ENCODE results near the gene ALKAL2. TPM values are rescaled to one million over a fixed set of nuclear protein-coding genes. Genes with fewer than 3 reads are reported as not detected.
A peak's percentile ranks its signal among the peaks of the same experiment; 100 is the strongest.

Gene ALKAL2
- total RNA-seq, 1 experiment from 2014 or later: 3.5 TPM

DNA sequence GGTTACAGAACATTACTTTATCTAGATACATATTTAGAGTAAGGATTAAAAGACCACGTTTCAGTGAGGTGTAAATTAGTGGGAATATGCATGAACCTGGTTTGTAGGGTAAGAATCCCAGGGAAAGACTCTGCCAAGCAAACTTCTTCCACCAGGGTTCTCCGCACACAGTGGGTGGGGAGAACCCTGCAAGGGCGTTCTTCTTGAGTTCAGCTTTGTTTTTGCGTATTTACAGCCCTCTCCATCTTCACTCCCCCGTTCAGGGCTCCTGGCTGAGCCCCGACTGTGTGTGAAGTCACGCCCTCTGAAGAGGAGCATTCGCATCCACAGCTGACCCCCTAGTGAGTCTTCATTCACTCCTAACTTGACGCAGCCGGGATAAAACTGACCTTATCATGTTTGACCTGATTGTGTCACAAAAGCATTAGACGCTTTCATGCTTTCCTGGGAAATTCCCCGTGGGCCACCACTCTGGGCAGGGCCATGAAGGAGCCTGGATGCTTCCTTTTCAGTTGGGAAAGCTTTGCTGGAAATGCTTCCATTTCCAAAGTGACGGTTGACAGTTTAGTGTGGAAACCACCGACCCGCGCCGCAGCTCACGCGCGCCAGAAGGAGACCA is 1.0 kb downstream of the ALKAL2 start (continued):
- TF ChIP-seq MXD4 (CRISPR knock-in tag; IDR thresholded peaks at IDR 0.05; ENCODE audit: borderline replicate concordance): no peak
- TF ChIP-seq PRRX2 (CRISPR knock-in tag; IDR thresholded peaks at IDR 0.05): no peak
- TF ChIP-seq FOXP1 (CRISPR knock-in tag; IDR thresholded peaks at IDR 0.05; ENCODE audit: borderline replicate concordance): no peak

- Mint-ChIP-seq H3K36me3 (peaks cover 15% of the 10 kb centered on the region), H3K4me3 (peak overlapping the region; percentile 41), H3K27me3 (ENCODE audit: low read depth) (peaks cover 43% of the 10 kb centered on the region), H3K9me3 (no peaks in the 10 kb centered on the region), H3K27ac (no peak overlapping the region), H3K4me1 (peaks cover 46% of the 10 kb centered on the region)
- ATAC-seq (no peak), DNase-seq (ENCODE audit: low spot score) (no peak)
- TF ChIP-seq GABPB1 (CRISPR knock-in tag; IDR thresholded peaks at IDR 0.05): no peak
- TF ChIP-seq IRF1 (CRISPR knock-in tag; IDR thresholded peaks at IDR 0.05): no peak
- ChIA-PET POLR2A (interaction anchor here (1.1 kb wide), 1 partner anchor 16 kb away, joined by 3 read pairs; no protein-coding TSS in a partner anchor), CTCF (interaction anchor here (1.0 to 2.7 kb wide), 6 partner anchors 12 to 377 kb away, joined by 3 to 14 read pairs (median 4); no protein-coding TSS in a partner anchor)
These were observed 1.9 kb downstream of the ALKAL2 start for GRCh38 chr2:286035-286434.

DNA sequence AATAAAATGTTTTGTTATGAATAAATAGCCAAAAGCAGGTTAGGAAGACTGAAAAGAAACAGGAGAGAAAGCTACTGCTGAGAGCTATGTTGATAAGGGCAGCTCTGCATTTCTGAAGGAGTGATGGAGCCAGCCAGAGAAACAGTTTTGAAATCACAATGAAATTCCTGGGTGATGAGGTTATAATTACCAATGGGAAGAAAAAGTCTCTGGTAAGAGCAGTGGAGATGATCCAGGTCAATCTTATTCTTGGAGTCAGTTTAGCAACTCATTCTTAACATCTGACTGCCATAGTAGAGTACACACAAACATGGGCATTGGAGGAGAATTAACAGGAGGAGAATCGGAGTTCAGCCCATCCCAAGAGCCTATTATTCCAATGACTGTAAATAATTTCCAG is 2.4 kb downstream of the ALKAL2 start:
- peaks cover 18% of the 10 kb centered on the region for H3K36me3 Mint-ChIP-seq
- ATAC-seq (no peak), DNase-seq (ENCODE audit: low spot score) (no peak)
- ChIA-PET CTCF (interaction anchor here (1.0 to 2.7 kb wide), 6 partner anchors 11 to 377 kb away, joined by 3 to 14 read pairs (median 4); no protein-coding TSS in a partner anchor), POLR2A (no interaction called here)
- H3K27ac Mint-ChIP-seq: no peak overlapping the region
- no peaks in the 10 kb centered on the region for H3K9me3 Mint-ChIP-seq
- peak overlapping the region; percentile 41 for H3K4me3 Mint-ChIP-seq
- H3K27me3 Mint-ChIP-seq (ENCODE audit: low read depth): peaks cover 38% of the 10 kb centered on the region
- H3K4me1 Mint-ChIP-seq: peaks cover 46% of the 10 kb centered on the region
- TF ChIP-seq ELF4 (CRISPR knock-in tag; IDR thresholded peaks at IDR 0.05; ENCODE audit: low read depth): no peak
- no peak for TF ChIP-seq ETV6 (CRISPR knock-in tag; IDR thresholded peaks at IDR 0.05)
- TF ChIP-seq, protein P1, sequence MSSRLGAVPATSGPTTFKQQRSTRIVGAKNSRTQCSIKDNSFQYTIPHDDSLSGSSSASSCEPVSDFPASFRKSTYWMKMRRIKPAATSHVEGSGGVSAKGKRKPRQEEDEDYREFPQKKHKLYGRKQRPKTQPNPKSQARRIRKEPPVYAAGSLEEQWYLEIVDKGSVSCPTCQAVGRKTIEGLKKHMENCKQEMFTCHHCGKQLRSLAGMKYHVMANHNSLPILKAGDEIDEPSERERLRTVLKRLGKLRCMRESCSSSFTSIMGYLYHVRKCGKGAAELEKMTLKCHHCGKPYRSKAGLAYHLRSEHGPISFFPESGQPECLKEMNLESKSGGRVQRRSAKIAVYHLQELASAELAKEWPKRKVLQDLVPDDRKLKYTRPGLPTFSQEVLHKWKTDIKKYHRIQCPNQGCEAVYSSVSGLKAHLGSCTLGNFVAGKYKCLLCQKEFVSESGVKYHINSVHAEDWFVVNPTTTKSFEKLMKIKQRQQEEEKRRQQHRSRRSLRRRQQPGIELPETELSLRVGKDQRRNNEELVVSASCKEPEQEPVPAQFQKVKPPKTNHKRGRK (CRISPR knock-in tag; IDR thresholded peaks at IDR 0.05; ENCODE audit: borderline replicate concordance): no peak
- no peak for TF ChIP-seq ZNF423 (CRISPR knock-in tag; IDR thresholded peaks at IDR 0.05)
- TF ChIP-seq, protein P2, sequence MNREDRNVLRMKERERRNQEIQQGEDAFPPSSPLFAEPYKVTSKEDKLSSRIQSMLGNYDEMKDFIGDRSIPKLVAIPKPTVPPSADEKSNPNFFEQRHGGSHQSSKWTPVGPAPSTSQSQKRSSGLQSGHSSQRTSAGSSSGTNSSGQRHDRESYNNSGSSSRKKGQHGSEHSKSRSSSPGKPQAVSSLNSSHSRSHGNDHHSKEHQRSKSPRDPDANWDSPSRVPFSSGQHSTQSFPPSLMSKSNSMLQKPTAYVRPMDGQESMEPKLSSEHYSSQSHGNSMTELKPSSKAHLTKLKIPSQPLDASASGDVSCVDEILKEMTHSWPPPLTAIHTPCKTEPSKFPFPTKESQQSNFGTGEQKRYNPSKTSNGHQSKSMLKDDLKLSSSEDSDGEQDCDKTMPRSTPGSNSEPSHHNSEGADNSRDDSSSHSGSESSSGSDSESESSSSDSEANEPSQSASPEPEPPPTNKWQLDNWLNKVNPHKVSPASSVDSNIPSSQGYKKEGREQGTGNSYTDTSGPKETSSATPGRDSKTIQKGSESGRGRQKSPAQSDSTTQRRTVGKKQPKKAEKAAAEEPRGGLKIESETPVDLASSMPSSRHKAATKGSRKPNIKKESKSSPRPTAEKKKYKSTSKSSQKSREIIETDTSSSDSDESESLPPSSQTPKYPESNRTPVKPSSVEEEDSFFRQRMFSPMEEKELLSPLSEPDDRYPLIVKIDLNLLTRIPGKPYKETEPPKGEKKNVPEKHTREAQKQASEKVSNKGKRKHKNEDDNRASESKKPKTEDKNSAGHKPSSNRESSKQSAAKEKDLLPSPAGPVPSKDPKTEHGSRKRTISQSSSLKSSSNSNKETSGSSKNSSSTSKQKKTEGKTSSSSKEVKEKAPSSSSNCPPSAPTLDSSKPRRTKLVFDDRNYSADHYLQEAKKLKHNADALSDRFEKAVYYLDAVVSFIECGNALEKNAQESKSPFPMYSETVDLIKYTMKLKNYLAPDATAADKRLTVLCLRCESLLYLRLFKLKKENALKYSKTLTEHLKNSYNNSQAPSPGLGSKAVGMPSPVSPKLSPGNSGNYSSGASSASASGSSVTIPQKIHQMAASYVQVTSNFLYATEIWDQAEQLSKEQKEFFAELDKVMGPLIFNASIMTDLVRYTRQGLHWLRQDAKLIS (CRISPR knock-in tag; IDR thresholded peaks at IDR 0.05; ENCODE audit: borderline replicate concordance): no peak
- TF ChIP-seq TEAD4 (CRISPR knock-in tag; IDR thresholded peaks at IDR 0.05): no peak
- TF ChIP-seq SMAD4 (CRISPR knock-in tag; IDR thresholded peaks at IDR 0.05): no peak
- no peak for TF ChIP-seq ZMAT4 (CRISPR knock-in tag; IDR thresholded peaks at IDR 0.05)
- no peak for TF ChIP-seq STAT6 (CRISPR knock-in tag; conservative IDR thresholded peaks at IDR 0.05; ENCODE audit: low read depth)
- TF ChIP-seq, protein P3, sequence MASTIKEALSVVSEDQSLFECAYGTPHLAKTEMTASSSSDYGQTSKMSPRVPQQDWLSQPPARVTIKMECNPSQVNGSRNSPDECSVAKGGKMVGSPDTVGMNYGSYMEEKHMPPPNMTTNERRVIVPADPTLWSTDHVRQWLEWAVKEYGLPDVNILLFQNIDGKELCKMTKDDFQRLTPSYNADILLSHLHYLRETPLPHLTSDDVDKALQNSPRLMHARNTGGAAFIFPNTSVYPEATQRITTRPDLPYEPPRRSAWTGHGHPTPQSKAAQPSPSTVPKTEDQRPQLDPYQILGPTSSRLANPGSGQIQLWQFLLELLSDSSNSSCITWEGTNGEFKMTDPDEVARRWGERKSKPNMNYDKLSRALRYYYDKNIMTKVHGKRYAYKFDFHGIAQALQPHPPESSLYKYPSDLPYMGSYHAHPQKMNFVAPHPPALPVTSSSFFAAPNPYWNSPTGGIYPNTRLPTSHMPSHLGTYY (CRISPR knock-in tag; IDR thresholded peaks at IDR 0.05): no peak
- TF ChIP-seq USF2 (CRISPR knock-in tag; IDR thresholded peaks at IDR 0.05): no peak
- no peak for TF ChIP-seq EMX1 (CRISPR knock-in tag; IDR thresholded peaks at IDR 0.05)
- TF ChIP-seq ZNF121 (CRISPR knock-in tag; IDR thresholded peaks at IDR 0.05): no peak
- TF ChIP-seq MXD4 (CRISPR knock-in tag; IDR thresholded peaks at IDR 0.05; ENCODE audit: borderline replicate concordance): no peak
- TF ChIP-seq, protein P4, sequence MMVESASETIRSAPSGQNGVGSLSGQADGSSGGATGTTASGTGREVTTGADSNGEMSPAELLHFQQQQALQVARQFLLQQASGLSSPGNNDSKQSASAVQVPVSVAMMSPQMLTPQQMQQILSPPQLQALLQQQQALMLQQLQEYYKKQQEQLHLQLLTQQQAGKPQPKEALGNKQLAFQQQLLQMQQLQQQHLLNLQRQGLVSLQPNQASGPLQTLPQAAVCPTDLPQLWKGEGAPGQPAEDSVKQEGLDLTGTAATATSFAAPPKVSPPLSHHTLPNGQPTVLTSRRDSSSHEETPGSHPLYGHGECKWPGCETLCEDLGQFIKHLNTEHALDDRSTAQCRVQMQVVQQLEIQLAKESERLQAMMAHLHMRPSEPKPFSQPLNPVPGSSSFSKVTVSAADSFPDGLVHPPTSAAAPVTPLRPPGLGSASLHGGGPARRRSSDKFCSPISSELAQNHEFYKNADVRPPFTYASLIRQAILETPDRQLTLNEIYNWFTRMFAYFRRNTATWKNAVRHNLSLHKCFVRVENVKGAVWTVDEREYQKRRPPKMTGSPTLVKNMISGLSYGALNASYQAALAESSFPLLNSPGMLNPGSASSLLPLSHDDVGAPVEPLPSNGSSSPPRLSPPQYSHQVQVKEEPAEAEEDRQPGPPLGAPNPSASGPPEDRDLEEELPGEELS (CRISPR knock-in tag; IDR thresholded peaks at IDR 0.05): no peak
